SK-N-SH (cell line): Measurements from ENCODE around the gene ABI3. TPM values are rescaled to one million over a fixed set of nuclear protein-coding genes. Genes with fewer than 3 reads are reported as not detected.

Source experiments
- CTCF ChIA-PET: fragments of 300-600, 350-600 bp; formaldehyde crosslinking; extraction: SDS; loops from one replicate; lab custom pipeline; 2021; lab: Yijun Ruan, JAX
- POLR2A ChIA-PET: fragments of 350-600 bp; sonication (Branson Sonifier 250); formaldehyde crosslinking; extraction: SDS; loops from one replicate; lab custom pipeline; 2020; ENCODE audit warnings: antibody characterized with exemption, inconsistent platforms; lab: Yijun Ruan, JAX
- DNase-seq: peaks from one replicate; pipeline ENCODE4 v3.0.0; 2012
- H2AFZ ChIP-seq: fragments of 200-600 bp; sonication (generic); 2 replicates; pipeline ENCODE4 v1.8.1; 2016; ENCODE audit warnings: antibody characterized with exemption, mild to moderate bottlenecking, low read depth
- H3F3A ChIP-seq: fragments of 200-600 bp; sonication (generic); replicated peaks from 2 replicates; pipeline ENCODE3; 2016; ENCODE audit warnings: antibody characterized with exemption, mild to moderate bottlenecking; ENCODE audit not compliant: insufficient read depth
- H3K27ac ChIP-seq, 2 experiments: fragments of 200-500 bp in 1 of 2; fragments of 200-600 bp in 1 of 2; sonication (Bioruptor generic) in 1 of 2; sonication (generic), shearing (Covaris generic) in 1 of 2; 2 replicates each; pipeline versions ENCODE4 v1.5.1 to v1.6.1; 2014 to 2016; ENCODE audit warnings: low read depth in 2 of 2, inconsistent platforms in 1 of 2, low read length in 1 of 2, mild to moderate bottlenecking in 1 of 2, mixed read lengths in 1 of 2
- H3K27me3 ChIP-seq: fragments of 200-600 bp; sonication (generic), shearing (Covaris generic); 2 replicates; pipeline ENCODE4 v1.6.1; 2016; ENCODE audit warnings: mixed run types; ENCODE audit not compliant: insufficient read depth
- H3K36me3 ChIP-seq, 2 experiments: fragments of 200-500 bp in 1 of 2; fragments of 200-600 bp in 1 of 2; sonication (Bioruptor generic) in 1 of 2; sonication (generic) in 1 of 2; replicated peaks in 1 of 2; 2 replicates each; pipeline versions ENCODE3 to v1.5.1; 2014 to 2016; ENCODE audit warnings: low read length in 1 of 2, mild to moderate bottlenecking in 1 of 2; ENCODE audit not compliant: insufficient read depth in 2 of 2, control insufficient read depth in 1 of 2
- H3K4me1 ChIP-seq, 2 experiments: fragments of 200-500 bp in 1 of 2; fragments of 200-600 bp in 1 of 2; sonication (Bioruptor generic) in 1 of 2; sonication (generic), shearing (Covaris generic) in 1 of 2; 2 replicates each; pipeline versions ENCODE4 v1.5.1 to v1.6.1; 2014 to 2016; ENCODE audit warnings: low read depth in 1 of 2, low read length in 1 of 2, mixed run types in 1 of 2; ENCODE audit not compliant: insufficient read depth in 2 of 2, control insufficient read depth in 1 of 2
- H3K4me2 ChIP-seq: fragments of 200-600 bp; sonication (generic), shearing (Covaris generic); 2 replicates; pipeline ENCODE4 v1.6.1; 2017; ENCODE audit warnings: mixed run types
- H3K4me3 ChIP-seq, 2 experiments: fragments of 200-500 bp in 1 of 2; fragments of 200-600 bp in 1 of 2; sonication (Bioruptor generic) in 1 of 2; sonication (generic), shearing (Covaris generic) in 1 of 2; 2 replicates each; pipeline versions ENCODE4 v1.5.1 to v1.8.1; 2014 to 2016; ENCODE audit warnings: low read depth in 2 of 2, inconsistent platforms in 1 of 2, low read length in 1 of 2, mild to moderate bottlenecking in 1 of 2, mixed read lengths in 1 of 2, moderate library complexity in 1 of 2
- H3K79me2 ChIP-seq: fragments of 200-600 bp; sonication (generic); 2 replicates; pipeline ENCODE4 v1.8.1; 2017; ENCODE audit warnings: mild to moderate bottlenecking; ENCODE audit not compliant: insufficient read depth
- H3K9ac ChIP-seq: fragments of 200-600 bp; sonication (generic); 2 replicates; pipeline ENCODE4 v1.6.1; 2017; ENCODE audit warnings: mixed run types
- H3K9me2 ChIP-seq: fragments of 200-600 bp; sonication (generic); 2 replicates; pipeline ENCODE4 v1.6.1; 2017; ENCODE audit warnings: mixed run types
- H3K9me3 ChIP-seq: fragments of 200-600 bp; sonication (generic); 2 replicates; pipeline ENCODE4 v1.6.1; 2017; ENCODE audit warnings: mixed run types, mild to moderate bottlenecking, moderate library complexity
- H4K20me1 ChIP-seq: fragments of 200-600 bp; sonication (generic); 2 replicates; pipeline ENCODE4 v1.6.1; 2017; ENCODE audit warnings: mild to moderate bottlenecking, mixed run types; ENCODE audit not compliant: insufficient read depth
- CTCF ChIP-seq: fragments of 200-600 bp; sonication (generic); IDR thresholded peaks from 2 replicates; pipeline ENCODE4 v1.6.1; 2017; ENCODE audit warnings: antibody characterized with exemption, mild to moderate bottlenecking, moderate library complexity
- ELF1 ChIP-seq: IDR thresholded peaks from 2 replicates; pipeline ENCODE4 v1.4.0; 2012
- EZH2phosphoT487 ChIP-seq: fragments of 200-600 bp; sonication (generic); IDR thresholded peaks from 2 replicates; pipeline ENCODE4 v1.6.1; 2017; ENCODE audit warnings: low read depth, mixed run types, mild to moderate bottlenecking, antibody characterized with exemption, moderate library complexity, borderline replicate concordance
- GABPA ChIP-seq: IDR thresholded peaks from 2 replicates; pipeline ENCODE4 v1.4.0; 2012; ENCODE audit warnings: low read depth, mild to moderate bottlenecking
- IRF3 ChIP-seq: fragments of 150-350 bp; IDR thresholded peaks from 2 replicates; pipeline ENCODE4 v1.6.1; 2016; ENCODE audit warnings: mild to moderate bottlenecking, low read depth, low read length
- JUND ChIP-seq: IDR thresholded peaks from 2 replicates; pipeline ENCODE4 v1.4.0; 2012
- MXI1 ChIP-seq: IDR thresholded peaks from 2 replicates; pipeline ENCODE4 v1.6.1; 2012; ENCODE audit warnings: mild to moderate bottlenecking, low read depth, low read length, improper control_type of control experiment
- POLR2AphosphoS5 ChIP-seq: IDR thresholded peaks from 2 replicates; pipeline ENCODE4 v1.6.1; 2012; ENCODE audit warnings: low read depth, low read length
- RAD21 ChIP-seq: IDR thresholded peaks from 2 replicates; pipeline ENCODE4 v1.6.1; 2012; ENCODE audit warnings: mild to moderate bottlenecking, low read length
- RCOR1 ChIP-seq: fragments of 150-350 bp; IDR thresholded peaks from 2 replicates; pipeline ENCODE4 v1.6.1; 2017; ENCODE audit warnings: antibody characterized with exemption, low read length
- RXRA ChIP-seq: IDR thresholded peaks from 2 replicates; pipeline ENCODE4 v1.4.0; 2012; ENCODE audit warnings: low read depth, mild to moderate bottlenecking, borderline replicate concordance
- SIN3A ChIP-seq: IDR thresholded peaks from 2 replicates; pipeline ENCODE4 v1.6.1; 2012; ENCODE audit warnings: low read depth, mild to moderate bottlenecking, low read length, moderate library complexity, borderline replicate concordance
- TAF1 ChIP-seq: IDR thresholded peaks from 2 replicates; pipeline ENCODE4 v1.6.1; 2012; ENCODE audit warnings: low read depth, mild to moderate bottlenecking, low read length, moderate library complexity, borderline replicate concordance
- USF1 ChIP-seq: IDR thresholded peaks from 2 replicates; pipeline ENCODE4 v1.4.0; 2012; ENCODE audit warnings: low read depth, borderline replicate concordance
- WGBS: methylation state at CpG from one replicate; pipeline ENCODE4 v1.1.6; 2017; ENCODE audit warnings: low lambda C conversion rate; 5-methylcytosine and 5-hydroxymethylcytosine counted together
- polyA plus RNA-seq, 3 experiments: library from polyadenylated mRNA; depleted of rRNA; stranded (reverse); fragments of >200 nt; gene quantifications; 2 replicates each; pipeline ENCODE4 v1.2.3, GENCODE V29; 2012
- TF ChIP-seq, protein P1 (sequence below): IDR thresholded peaks from 2 replicates; pipeline ENCODE4 v1.6.1; 2012; ENCODE audit warnings: mild to moderate bottlenecking, low read depth, low read length, moderate library complexity
- TF ChIP-seq, protein P2 (sequence below): IDR thresholded peaks from 2 replicates; pipeline ENCODE4 v1.4.0; 2012; ENCODE audit warnings: low read depth

Gene ABI3
- polyA plus RNA-seq, 1 of the 3 experiments (the other 2 are of a cell fraction): 4.7 TPM

DNA sequence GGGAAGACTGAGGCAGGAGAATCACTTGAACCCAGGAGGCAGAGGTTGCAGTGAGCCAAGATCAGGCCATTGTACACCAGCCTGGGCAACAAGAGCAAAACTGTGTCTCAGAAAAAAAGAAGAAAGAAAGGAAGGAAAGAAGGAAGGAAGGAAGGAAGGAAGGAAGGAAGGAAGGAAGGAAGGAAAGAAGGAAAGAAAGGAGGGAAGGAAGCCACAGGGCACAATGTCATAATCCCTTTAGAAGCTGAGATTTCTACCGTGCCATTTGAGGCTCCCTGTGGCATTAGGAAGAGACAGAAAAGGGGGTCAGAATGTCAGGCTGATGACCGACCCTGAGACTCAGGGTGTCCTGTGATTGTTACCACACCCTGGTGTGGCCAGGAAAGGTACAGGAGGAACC is 6.7 kb upstream of the ABI3 start (continued):
- TF ChIP-seq, protein P1, sequence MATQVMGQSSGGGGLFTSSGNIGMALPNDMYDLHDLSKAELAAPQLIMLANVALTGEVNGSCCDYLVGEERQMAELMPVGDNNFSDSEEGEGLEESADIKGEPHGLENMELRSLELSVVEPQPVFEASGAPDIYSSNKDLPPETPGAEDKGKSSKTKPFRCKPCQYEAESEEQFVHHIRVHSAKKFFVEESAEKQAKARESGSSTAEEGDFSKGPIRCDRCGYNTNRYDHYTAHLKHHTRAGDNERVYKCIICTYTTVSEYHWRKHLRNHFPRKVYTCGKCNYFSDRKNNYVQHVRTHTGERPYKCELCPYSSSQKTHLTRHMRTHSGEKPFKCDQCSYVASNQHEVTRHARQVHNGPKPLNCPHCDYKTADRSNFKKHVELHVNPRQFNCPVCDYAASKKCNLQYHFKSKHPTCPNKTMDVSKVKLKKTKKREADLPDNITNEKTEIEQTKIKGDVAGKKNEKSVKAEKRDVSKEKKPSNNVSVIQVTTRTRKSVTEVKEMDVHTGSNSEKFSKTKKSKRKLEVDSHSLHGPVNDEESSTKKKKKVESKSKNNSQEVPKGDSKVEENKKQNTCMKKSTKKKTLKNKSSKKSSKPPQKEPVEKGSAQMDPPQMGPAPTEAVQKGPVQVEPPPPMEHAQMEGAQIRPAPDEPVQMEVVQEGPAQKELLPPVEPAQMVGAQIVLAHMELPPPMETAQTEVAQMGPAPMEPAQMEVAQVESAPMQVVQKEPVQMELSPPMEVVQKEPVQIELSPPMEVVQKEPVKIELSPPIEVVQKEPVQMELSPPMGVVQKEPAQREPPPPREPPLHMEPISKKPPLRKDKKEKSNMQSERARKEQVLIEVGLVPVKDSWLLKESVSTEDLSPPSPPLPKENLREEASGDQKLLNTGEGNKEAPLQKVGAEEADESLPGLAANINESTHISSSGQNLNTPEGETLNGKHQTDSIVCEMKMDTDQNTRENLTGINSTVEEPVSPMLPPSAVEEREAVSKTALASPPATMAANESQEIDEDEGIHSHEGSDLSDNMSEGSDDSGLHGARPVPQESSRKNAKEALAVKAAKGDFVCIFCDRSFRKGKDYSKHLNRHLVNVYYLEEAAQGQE: no peak
- TF ChIP-seq USF1 (no peak), IRF3 (no peak)

- no peak overlapping the region for H3K4me3 ChIP-seq
- H3K79me2 ChIP-seq: no peaks in the 10 kb centered on the region
- POLR2A ChIA-PET: no interaction called here
- H3K36me3 ChIP-seq: no peaks in the 10 kb centered on the region
- H2AFZ ChIP-seq: no peak overlapping the region
- 0 out of 2 replicates have a peak overlapping the region, but pooled peaks have one; percentile 20 for H3K4me2 ChIP-seq
- no peak for DNase-seq
- H3K9me3 ChIP-seq: no peaks in the 10 kb centered on the region
- H3K9me2 ChIP-seq: no peaks in the 10 kb centered on the region
- TF ChIP-seq SIN3A: no peak
- no peak for TF ChIP-seq TAF1
- no peak for TF ChIP-seq ELF1
- TF ChIP-seq CTCF: no peak
- TF ChIP-seq, protein P2, sequence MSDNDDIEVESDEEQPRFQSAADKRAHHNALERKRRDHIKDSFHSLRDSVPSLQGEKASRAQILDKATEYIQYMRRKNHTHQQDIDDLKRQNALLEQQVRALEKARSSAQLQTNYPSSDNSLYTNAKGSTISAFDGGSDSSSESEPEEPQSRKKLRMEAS: no peak
- no peak for TF ChIP-seq RXRA
- TF ChIP-seq RCOR1: no peak
- TF ChIP-seq RAD21: no peak
- TF ChIP-seq JUND: no peak
- TF ChIP-seq EZH2phosphoT487: no peak
- TF ChIP-seq IRF3: no peak
- no peak for TF ChIP-seq GABPA
- TF ChIP-seq MXI1: no peak
- no peak for TF ChIP-seq POLR2AphosphoS5
- peaks cover 0 to 14% of the 10 kb centered on the region in 2 experiments; a peak in 2 of 4 replicates for H3K4me1 ChIP-seq
- H3K27ac ChIP-seq: no peak overlapping the region
- CTCF ChIA-PET: interaction anchor here (0.6 to 3.4 kb wide), 6 partner anchors 13 to 86 kb away, joined by 3 to 30 read pairs (median 4); no protein-coding TSS in a partner anchor
- H3F3A ChIP-seq: peaks cover 9% of the 10 kb centered on the region
- no peaks in the 10 kb centered on the region for H3K27me3 ChIP-seq
- H4K20me1 ChIP-seq: no peaks in the 10 kb centered on the region
- 55% methylated on average over 2 of the region's 2 CpGs for WGBS
- no peak overlapping the region for H3K9ac ChIP-seq
Observed at GRCh38 chr17:49204516-49204915, 6.0 kb upstream of the ABI3 start.
